GM19372 (cell line): ENCODE results near the gene CACNA2D3.

Experiments used
- ATAC-seq: cut with Tn5 transposase; IDR thresholded peaks from one replicate; pipeline ENCODE4 v1.9.1; 2021; ENCODE audit warnings: mild to moderate bottlenecking, low read depth, moderate library complexity; ENCODE audit not compliant: unreplicated experiment

The CACNA2D3 gene

GRCh38 chr3:54641226-54642014 is 519.1 kb downstream of the CACNA2D3 start:
- ATAC-seq: no peak

- no peak for ATAC-seq
Observed at GRCh38 chr3:54642147-54642546, 519.8 kb downstream of the CACNA2D3 start.

GRCh38 chr3:54647721-54648120 is 525.4 kb downstream of the CACNA2D3 start:
- no peak for ATAC-seq

- ATAC-seq: no peak
Observed at GRCh38 chr3:54649551-54649950, 527.2 kb downstream of the CACNA2D3 start.

GRCh38 chr3:54653456-54654195 is 531.3 kb downstream of the CACNA2D3 start:
- ATAC-seq: no peak

GRCh38 chr3:54654776-54655175 is 532.4 kb downstream of the CACNA2D3 start:
- ATAC-seq: no peak

- ATAC-seq: no peak
Observed at GRCh38 chr3:54659347-54659746, 537.0 kb downstream of the CACNA2D3 start.

GRCh38 chr3:54660714-54661132 is 538.4 kb downstream of the CACNA2D3 start:
- no peak for ATAC-seq

- no peak for ATAC-seq
Observed at GRCh38 chr3:54661151-54661550, 538.8 kb downstream of the CACNA2D3 start.

GRCh38 chr3:54663501-54664011 is 541.2 kb downstream of the CACNA2D3 start:
- ATAC-seq: no peak

GRCh38 chr3:54665016-54665600 is 542.8 kb downstream of the CACNA2D3 start:
- no peak for ATAC-seq

GRCh38 chr3:54668236-54668635 is 545.9 kb downstream of the CACNA2D3 start:
- no peak for ATAC-seq

- ATAC-seq: no peak
Observed at GRCh38 chr3:54670201-54671000, 548.0 kb downstream of the CACNA2D3 start.

GRCh38 chr3:54671511-54671910 is 549.2 kb downstream of the CACNA2D3 start:
- no peak for ATAC-seq

GRCh38 chr3:54676087-54676486 is 553.7 kb downstream of the CACNA2D3 start:
- no peak for ATAC-seq

- ATAC-seq: no peak
Observed at GRCh38 chr3:54681706-54682105, 559.4 kb downstream of the CACNA2D3 start.

GRCh38 chr3:54685213-54685612 is 562.9 kb downstream of the CACNA2D3 start:
- ATAC-seq: no peak

GRCh38 chr3:54691289-54691771 is 569.0 kb downstream of the CACNA2D3 start:
- no peak for ATAC-seq

GRCh38 chr3:54696313-54696712 is 574.0 kb downstream of the CACNA2D3 start:
- ATAC-seq: no peak

GRCh38 chr3:54698054-54698453 is 575.7 kb downstream of the CACNA2D3 start:
- ATAC-seq: no peak
